Keratinocyte (primary cell): ENCODE measurements around the gene ZNF644.
A peak's percentile ranks its signal among the peaks of the same experiment; 100 is the strongest.

Experiments
- CTCF ChIP-seq, 3 experiments: IDR thresholded peaks in 1 of 3; conservative IDR thresholded peaks in 1 of 3; optimal IDR thresholded peaks in 1 of 3; 2 replicates in 2 of 3; 3 replicates in 1 of 3; pipeline versions ENCODE3 to v1.5.1; 2011; ENCODE audit warnings: low read length in 3 of 3, mild to moderate bottlenecking in 3 of 3, moderate library complexity in 2 of 3, control low read depth in 1 of 3, inconsistent platforms in 1 of 3; ENCODE audit not compliant: insufficient read depth in 2 of 3; ENCODE audit errors: extremely low read depth in 1 of 3
- EZH2 ChIP-seq: IDR thresholded peaks from one replicate; pipeline ENCODE4 v1.6.1; 2012; ENCODE audit warnings: inconsistent platforms, mild to moderate bottlenecking, low read length, moderate library complexity

GRCh38 chr1:91026777-91027176 lies 4.9 kb upstream of the ZNF644 start:
- TF ChIP-seq CTCF (optimal IDR thresholded peaks at IDR 0.05 in 1 of 3, IDR thresholded peaks at IDR 0.05 in 1 of 3, conservative IDR thresholded peaks at IDR 0.05 in 1 of 3; ENCODE audit: extremely low read depth in 1 of 3, insufficient read depth in 2 of 3, low read length in 3 of 3) (peak in 2 of 3 experiments; percentile 14 to 23), EZH2 (no peak)
